ENCODE results near the gene PGM1. TPM values are rescaled to one million over a fixed set of nuclear protein-coding genes. Genes with fewer than 3 reads are reported as not detected.

The PGM1 gene
- total RNA-seq, 1 donor from 2014 or later: 180 TPM

GRCh38 chr1:63693944-63694571 lies 100.8 kb downstream of the PGM1 start:
- DNase-seq (ENCODE audit: low spot score): no peak

GRCh38 chr1:63698001-63698838 lies 105.0 kb downstream of the PGM1 start:
- no peak for DNase-seq (ENCODE audit: low spot score)

GRCh38 chr1:63701187-63701586 lies 108.0 kb downstream of the PGM1 start:
- DNase-seq (ENCODE audit: low spot score): no peak

- DNase-seq (ENCODE audit: low spot score): no peak
Observed at GRCh38 chr1:63703701-63704107, 110.5 kb downstream of the PGM1 start.

- no peak for DNase-seq (ENCODE audit: low spot score)
Observed at GRCh38 chr1:63704443-63704842, 111.2 kb downstream of the PGM1 start.

DNA sequence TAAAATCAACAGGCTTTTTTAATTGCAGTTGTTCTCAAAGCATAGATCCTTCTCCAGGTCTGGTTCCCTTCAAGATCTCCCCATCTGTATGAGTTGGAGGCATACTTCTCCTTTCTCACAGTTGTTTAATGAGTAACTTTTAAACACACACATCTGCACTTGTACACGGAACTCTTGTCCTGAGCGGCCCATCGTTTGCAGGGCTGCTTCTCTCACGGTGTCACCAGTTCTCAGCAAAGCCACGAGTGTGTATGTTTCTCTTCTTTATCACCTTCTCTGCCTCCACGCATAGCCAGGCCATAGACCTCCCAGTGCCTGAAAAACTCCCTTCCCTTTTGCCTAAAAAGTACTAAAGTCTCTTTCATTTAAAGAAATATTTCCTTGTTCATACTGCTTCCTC lies 111.9 kb downstream of the PGM1 start:
- no peak for DNase-seq (ENCODE audit: low spot score)

DNA sequence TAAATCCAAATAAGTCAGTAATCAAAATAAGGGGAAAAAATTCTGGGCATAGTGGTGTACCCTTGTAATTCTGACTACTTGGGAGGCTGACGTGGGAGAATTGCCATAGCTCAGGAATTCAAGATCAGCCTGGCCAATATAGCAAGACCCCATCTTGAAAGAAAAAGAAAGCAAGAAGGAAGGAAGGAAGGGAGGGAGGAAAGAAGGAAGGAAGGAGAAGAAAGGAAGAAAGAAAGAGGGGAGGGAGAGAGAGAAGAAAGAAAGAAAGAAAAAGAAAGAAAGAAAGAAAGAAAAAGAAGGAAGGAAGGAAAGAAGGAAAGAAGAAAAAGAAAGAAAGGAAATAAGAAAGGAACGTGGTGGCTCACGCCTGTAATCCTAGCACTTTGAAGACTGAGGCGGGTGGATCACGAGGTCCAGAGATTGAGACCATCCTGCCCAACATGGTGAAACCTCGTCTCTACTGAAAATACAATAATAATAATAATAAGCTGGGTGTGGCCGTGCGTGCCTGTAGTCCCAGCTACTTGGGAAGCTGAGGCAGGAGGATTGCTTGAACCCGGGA lies 116.1 kb downstream of the PGM1 start:
- no peak for DNase-seq (ENCODE audit: low spot score)

Other genes with a start within 250 kb of the PGM1 start
- gene ALG6, start 225.8 kb upstream of the PGM1 start, total RNA-seq: 8.4 TPM
- gene ITGB3BP, start 70.2 kb upstream of the PGM1 start, total RNA-seq: 8.1 TPM
- gene EFCAB7, start 69.9 kb upstream of the PGM1 start, total RNA-seq: 3.4 TPM
- 12.3 TPM for gene ROR1, start 180.6 kb downstream of the PGM1 start, total RNA-seq

All from mesenteric fat pad (tissue), 1 donor.